K562 (cell line): ENCODE results near the gene CAPN8. TPM values are rescaled to one million over a fixed set of nuclear protein-coding genes. Genes with fewer than 3 reads are reported as not detected.
A peak's percentile ranks its signal among the peaks of the same experiment; 100 is the strongest.

ENCODE experiments used
- ARNT ChIP-seq, 2 experiments: fragments of 450-650 bp; IDR thresholded peaks; 2 replicates each; pipeline ENCODE4 v1.6.1; 2016; ENCODE audit warnings: mild to moderate bottlenecking in 1 of 2
- CBFA2T2 ChIP-seq: fragments of 450-650 bp; conservative IDR thresholded peaks from 2 replicates; pipeline ENCODE4 v1.6.1; 2017; ENCODE audit warnings: mild to moderate bottlenecking
- CTCFL ChIP-seq: IDR thresholded peaks from 2 replicates; pipeline ENCODE4 v1.6.1; 2011; ENCODE audit warnings: borderline replicate concordance, low read depth, mild to moderate bottlenecking, moderate library complexity, low read length; ENCODE audit not compliant: insufficient read depth, poor library complexity, severe bottlenecking
- DLX4 ChIP-seq: fragments of 250-450 bp; sonication (Bioruptor Pico); IDR thresholded peaks from 2 replicates; pipeline ENCODE4 v1.6.1; 2021; ENCODE audit warnings: mild to moderate bottlenecking
- FIP1L1 ChIP-seq: fragments of 200-400 bp; formaldehyde crosslinking; IDR thresholded peaks from 2 replicates; pipeline ENCODE4 v1.6.1; 2018; ENCODE audit warnings: mild to moderate bottlenecking, low read depth, low read length; ENCODE audit not compliant: poor library complexity, severe bottlenecking
- GABPB1 ChIP-seq: sonication (generic); formaldehyde crosslinking; IDR thresholded peaks from 2 replicates; pipeline ENCODE4 v1.8.0; 2022; ENCODE audit warnings: mild to moderate bottlenecking, missing genetic modification reagents
- HMGN3 ChIP-seq: IDR thresholded peaks from 2 replicates; pipeline ENCODE4 v1.6.1; 2011; ENCODE audit warnings: borderline replicate concordance, low read depth, mild to moderate bottlenecking, mixed read lengths, low read length; ENCODE audit not compliant: insufficient read length; ENCODE audit errors: extremely low read depth
- KLF16 ChIP-seq: IDR thresholded peaks from 2 replicates; pipeline ENCODE4 v1.6.1; 2016; ENCODE audit warnings: antibody characterized with exemption
- NR2C1 ChIP-seq, 2 experiments: fragments of 450-650 bp; IDR thresholded peaks; 2 replicates each; pipeline ENCODE4 v1.6.1; 2017; ENCODE audit warnings: mild to moderate bottlenecking in 2 of 2, antibody characterized with exemption in 1 of 2, inconsistent platforms in 1 of 2, missing compliant biosample characterization in 1 of 2, missing genetic modification characterization in 1 of 2
- NR2C2 ChIP-seq, 2 experiments: fragments of 200-800 bp in 1 of 2; sonication (Bioruptor generic) in 1 of 2; sonication (generic) in 1 of 2; formaldehyde crosslinking in 1 of 2; IDR thresholded peaks; 2 replicates each; pipeline versions ENCODE4 v1.6.1 to v1.8.0; 2016 to 2022; ENCODE audit warnings: mild to moderate bottlenecking in 1 of 2, missing compliant biosample characterization in 1 of 2, missing genetic modification characterization in 1 of 2, missing genetic modification reagents in 1 of 2
- PTTG1 ChIP-seq: fragments of 450-650 bp; IDR thresholded peaks from 2 replicates; pipeline ENCODE4 v1.6.1; 2016; ENCODE audit warnings: low read depth, mild to moderate bottlenecking, missing genetic modification characterization, missing compliant biosample characterization
- PYGO2 ChIP-seq: fragments of 450-650 bp; IDR thresholded peaks from 2 replicates; pipeline ENCODE4 v1.6.1; 2016; ENCODE audit warnings: mild to moderate bottlenecking, missing genetic modification characterization, moderate library complexity, missing compliant biosample characterization
- SREBF2 ChIP-seq: sonication (generic); formaldehyde crosslinking; IDR thresholded peaks from 2 replicates; pipeline ENCODE4 v1.4.0; 2020; ENCODE audit warnings: mild to moderate bottlenecking, missing genetic modification reagents
- SRSF9 ChIP-seq: fragments of 200-400 bp; formaldehyde crosslinking; IDR thresholded peaks from 2 replicates; pipeline ENCODE4 v1.6.1; 2017; ENCODE audit warnings: low read depth, low read length, borderline replicate concordance
- ZNF282 ChIP-seq: sonication (generic); formaldehyde crosslinking; IDR thresholded peaks from 2 replicates; pipeline ENCODE4 v1.8.1; 2023; ENCODE audit warnings: missing genetic modification reagents
- polyA plus RNA-seq, 8 experiments: library from polyadenylated mRNA; depleted of rRNA in 4 of 8; stranded (reverse) in 5 of 8; unstranded in 3 of 8; fragments of >200 nt; fragmentation: Nextera tagmentation in 2 of 8; fragmentation: Illumina TruSeq in 1 of 8; extraction: Ambion mirVana in 2 of 8; extraction: Trizol in 1 of 8; gene quantifications; 2 replicates each; pipeline versions ENCODE4 v1.2.1 to v1.2.3, GENCODE V29; 2011 to 2014; ENCODE audit warnings: inconsistent platforms in 1 of 8, missing spikeins in 1 of 8
- total RNA-seq, 7 experiments: library from RNA; depleted of rRNA in 6 of 7; stranded (reverse); fragments of >200 nt in 6 of 7; fragmentation: Illumina TruSeq in 2 of 7; extraction: Trizol in 2 of 7; gene quantifications; 2 replicates each; pipeline versions ENCODE4 v1.2.1 to v1.2.3, GENCODE V29; 2011 to 2021; ENCODE audit warnings: low replicate concordance in 1 of 7
- TF ChIP-seq, protein P1 (sequence below), 2 experiments: fragments of 450-650 bp in 1 of 2; IDR thresholded peaks; 2 replicates each; pipeline ENCODE4 v1.6.1; 2011 to 2017; ENCODE audit warnings: low read depth in 2 of 2, antibody characterized with exemption in 1 of 2, borderline replicate concordance in 1 of 2, low read length in 1 of 2, mild to moderate bottlenecking in 1 of 2, mixed read lengths in 1 of 2; ENCODE audit not compliant: control insufficient read depth in 1 of 2
- TF ChIP-seq, protein P2 (sequence below): fragments of 450-650 bp; formaldehyde crosslinking; IDR thresholded peaks from 2 replicates; pipeline ENCODE4 v1.4.0; 2022; ENCODE audit warnings: missing genetic modification characterization

Gene CAPN8
- total and polyA plus RNA-seq, 9 of the 15 experiments (the other 6 are each of a cell fraction or from before 2014, with no cell fraction given): 0.06 TPM; not detected in 8

DNA sequence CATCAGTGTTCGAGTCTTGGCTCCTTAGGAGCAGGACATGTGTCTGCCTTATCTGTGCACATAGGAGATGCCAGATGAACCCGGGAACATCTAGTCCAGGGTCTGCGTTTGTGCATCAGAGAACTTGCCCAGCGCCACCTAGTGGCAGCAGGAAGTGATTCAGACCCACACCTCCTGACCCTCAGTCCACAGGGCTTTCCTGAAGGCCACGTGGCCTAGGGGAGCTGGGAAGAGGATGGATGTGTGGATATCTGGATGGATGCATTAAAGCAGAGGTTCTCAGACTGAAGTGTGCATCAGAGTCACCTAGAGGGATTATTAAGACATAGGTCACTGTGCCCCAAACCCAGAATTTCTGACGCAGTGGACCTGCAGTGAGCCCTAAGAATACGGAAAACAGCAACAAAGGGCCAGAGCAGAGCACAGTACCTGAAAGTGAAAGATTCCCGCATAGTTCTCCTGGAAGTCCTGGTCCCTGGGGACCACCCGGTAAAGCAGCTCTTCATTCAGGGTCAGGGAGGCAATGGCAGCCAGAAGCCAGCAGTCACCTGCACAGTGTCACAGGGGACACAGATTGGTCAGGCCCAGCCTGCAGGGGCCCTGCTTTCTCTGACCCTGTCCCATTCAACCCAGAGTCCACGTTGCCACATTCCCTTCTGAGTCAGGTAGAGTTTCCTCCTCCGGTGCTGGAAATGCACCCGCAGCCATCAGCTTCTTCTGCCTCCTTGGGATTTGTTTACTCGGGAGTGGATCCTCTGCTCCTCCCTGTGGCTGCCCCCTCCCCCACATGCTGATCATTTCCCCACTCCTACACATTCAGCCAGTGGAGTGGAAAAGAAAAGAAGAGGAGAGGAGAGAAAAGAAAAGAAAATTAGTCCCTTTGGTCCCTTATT is 37.0 kb downstream of the CAPN8 start (continued):
- TF ChIP-seq, protein P1, sequence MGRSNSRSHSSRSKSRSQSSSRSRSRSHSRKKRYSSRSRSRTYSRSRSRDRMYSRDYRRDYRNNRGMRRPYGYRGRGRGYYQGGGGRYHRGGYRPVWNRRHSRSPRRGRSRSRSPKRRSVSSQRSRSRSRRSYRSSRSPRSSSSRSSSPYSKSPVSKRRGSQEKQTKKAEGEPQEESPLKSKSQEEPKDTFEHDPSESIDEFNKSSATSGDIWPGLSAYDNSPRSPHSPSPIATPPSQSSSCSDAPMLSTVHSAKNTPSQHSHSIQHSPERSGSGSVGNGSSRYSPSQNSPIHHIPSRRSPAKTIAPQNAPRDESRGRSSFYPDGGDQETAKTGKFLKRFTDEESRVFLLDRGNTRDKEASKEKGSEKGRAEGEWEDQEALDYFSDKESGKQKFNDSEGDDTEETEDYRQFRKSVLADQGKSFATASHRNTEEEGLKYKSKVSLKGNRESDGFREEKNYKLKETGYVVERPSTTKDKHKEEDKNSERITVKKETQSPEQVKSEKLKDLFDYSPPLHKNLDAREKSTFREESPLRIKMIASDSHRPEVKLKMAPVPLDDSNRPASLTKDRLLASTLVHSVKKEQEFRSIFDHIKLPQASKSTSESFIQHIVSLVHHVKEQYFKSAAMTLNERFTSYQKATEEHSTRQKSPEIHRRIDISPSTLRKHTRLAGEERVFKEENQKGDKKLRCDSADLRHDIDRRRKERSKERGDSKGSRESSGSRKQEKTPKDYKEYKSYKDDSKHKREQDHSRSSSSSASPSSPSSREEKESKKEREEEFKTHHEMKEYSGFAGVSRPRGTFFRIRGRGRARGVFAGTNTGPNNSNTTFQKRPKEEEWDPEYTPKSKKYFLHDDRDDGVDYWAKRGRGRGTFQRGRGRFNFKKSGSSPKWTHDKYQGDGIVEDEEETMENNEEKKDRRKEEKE (IDR thresholded peaks at IDR 0.05; ENCODE audit: borderline replicate concordance in 1 of 2, control insufficient read depth in 1 of 2, low read depth in 2 of 2, low read length in 1 of 2): no peak
- no peak for TF ChIP-seq ZNF282 (CRISPR knock-in tag)
- 0 out of 2 replicates have a peak, but pooled peaks have one; percentile 7 for TF ChIP-seq SREBF2
- TF ChIP-seq CBFA2T2: 0 out of 2 replicates have a peak, but pooled peaks have one; percentile 19
- TF ChIP-seq PYGO2 (tag): no peak
- no peak for TF ChIP-seq HMGN3
- no peak for TF ChIP-seq DLX4 (CRISPR knock-in tag)
- TF ChIP-seq ARNT (IDR thresholded peaks at IDR 0.05): no peak
- no peak for TF ChIP-seq NR2C2 (CRISPR knock-in tag; IDR thresholded peaks at IDR 0.05)
- peak; percentile 53 for TF ChIP-seq NR2C2 (tag; IDR thresholded peaks at IDR 0.05)
- TF ChIP-seq KLF16: 0 out of 2 replicates have a peak, but pooled peaks have one; percentile 52
- TF ChIP-seq FIP1L1: no peak
- TF ChIP-seq SRSF9: no peak
- TF ChIP-seq PTTG1 (tag): no peak
- TF ChIP-seq CTCFL: peak; percentile 44
- TF ChIP-seq GABPB1: peak; percentile 93
- peak; percentile 49 for TF ChIP-seq NR2C1 (IDR thresholded peaks at IDR 0.05)
- TF ChIP-seq NR2C1 (tag; IDR thresholded peaks at IDR 0.05): no peak
- TF ChIP-seq, protein P2, sequence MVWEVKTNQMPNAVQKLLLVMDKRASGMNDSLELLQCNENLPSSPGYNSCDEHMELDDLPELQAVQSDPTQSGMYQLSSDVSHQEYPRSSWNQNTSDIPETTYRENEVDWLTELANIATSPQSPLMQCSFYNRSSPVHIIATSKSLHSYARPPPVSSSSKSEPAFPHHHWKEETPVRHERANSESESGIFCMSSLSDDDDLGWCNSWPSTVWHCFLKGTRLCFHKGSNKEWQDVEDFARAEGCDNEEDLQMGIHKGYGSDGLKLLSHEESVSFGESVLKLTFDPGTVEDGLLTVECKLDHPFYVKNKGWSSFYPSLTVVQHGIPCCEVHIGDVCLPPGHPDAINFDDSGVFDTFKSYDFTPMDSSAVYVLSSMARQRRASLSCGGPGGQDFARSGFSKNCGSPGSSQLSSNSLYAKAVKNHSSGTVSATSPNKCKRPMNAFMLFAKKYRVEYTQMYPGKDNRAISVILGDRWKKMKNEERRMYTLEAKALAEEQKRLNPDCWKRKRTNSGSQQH: no peak
